Activated naive CD8-positive, alpha-beta T cell treated with anti-CD3 and anti-CD28 coated beads for 36 hours (primary cell): Measurements from ENCODE around the gene CRBN. TPM values are rescaled to one million over a fixed set of nuclear protein-coding genes. Genes with fewer than 3 reads are reported as not detected.

ENCODE experiments used
- DNase-seq: peaks from one replicate; pipeline ENCODE4 v3.0.0; 2021
- H3K27ac Mint-ChIP-seq: one replicate; pipeline ENCODE4 v1.8.0; 2022; ENCODE audit warnings: mild to moderate bottlenecking, moderate library complexity, mixed read lengths
- H3K27me3 Mint-ChIP-seq: one replicate; pipeline ENCODE4 v1.8.0; 2022; ENCODE audit warnings: mild to moderate bottlenecking, mixed read lengths
- H3K36me3 Mint-ChIP-seq: one replicate; pipeline ENCODE4 v1.8.0; 2021; ENCODE audit warnings: mild to moderate bottlenecking, mixed read lengths
- H3K4me1 Mint-ChIP-seq: one replicate; pipeline ENCODE4 v1.8.0; 2021; ENCODE audit warnings: mixed read lengths
- H3K4me3 Mint-ChIP-seq: one replicate; pipeline ENCODE4 v1.8.0; 2022; ENCODE audit warnings: mild to moderate bottlenecking, moderate library complexity, mixed read lengths
- H3K9me3 Mint-ChIP-seq: one replicate; pipeline ENCODE4 v1.8.0; 2022; ENCODE audit warnings: mixed read lengths
- total RNA-seq, 2 experiments: library from RNA; stranded (reverse); gene quantifications; one replicate each; pipeline ENCODE4 v1.2.3, GENCODE V29; 2021

The CRBN gene
- total RNA-seq, 2 experiments from 2014 or later, result 37.7 to 43.6 TPM

GRCh38 chr3:3109407-3110298 is 69.8 kb downstream of the CRBN start:
- H3K27ac Mint-ChIP-seq, result no peak overlapping the region
- H3K36me3 Mint-ChIP-seq, result no peaks in the 10 kb centered on the region
- no peak for DNase-seq
- no peak overlapping the region for H3K4me3 Mint-ChIP-seq
- H3K9me3 Mint-ChIP-seq, result no peaks in the 10 kb centered on the region
- H3K27me3 Mint-ChIP-seq, result peaks cover 17% of the 10 kb centered on the region
- H3K4me1 Mint-ChIP-seq, result peaks cover 4% of the 10 kb centered on the region

- H3K4me1 Mint-ChIP-seq, result peaks cover 4% of the 10 kb centered on the region
- no peaks in the 10 kb centered on the region for H3K36me3 Mint-ChIP-seq
- H3K27ac Mint-ChIP-seq, result no peak overlapping the region
- H3K27me3 Mint-ChIP-seq, result peaks cover 17% of the 10 kb centered on the region
- no peak for DNase-seq
- H3K9me3 Mint-ChIP-seq, result no peaks in the 10 kb centered on the region
- H3K4me3 Mint-ChIP-seq, result no peak overlapping the region
Measured at GRCh38 chr3:3107858-3108257, 71.6 kb downstream of the CRBN start.

GRCh38 chr3:3107181-3107580 is 72.3 kb downstream of the CRBN start:
- Mint-ChIP-seq H3K4me3 (no peak overlapping the region), H3K9me3 (no peaks in the 10 kb centered on the region), H3K27ac (no peak overlapping the region), H3K36me3 (no peaks in the 10 kb centered on the region), H3K4me1 (peaks cover 4% of the 10 kb centered on the region), H3K27me3 (peaks cover 17% of the 10 kb centered on the region)
- no peak for DNase-seq

GRCh38 chr3:3105815-3106214 is 73.7 kb downstream of the CRBN start:
- H3K9me3 Mint-ChIP-seq, result no peaks in the 10 kb centered on the region
- H3K27ac Mint-ChIP-seq, result no peak overlapping the region
- H3K36me3 Mint-ChIP-seq, result no peaks in the 10 kb centered on the region
- DNase-seq, result no peak
- peaks cover 14% of the 10 kb centered on the region for H3K27me3 Mint-ChIP-seq
- H3K4me1 Mint-ChIP-seq, result peaks cover 4% of the 10 kb centered on the region
- H3K4me3 Mint-ChIP-seq, result no peak overlapping the region

GRCh38 chr3:3105246-3105645 is 74.2 kb downstream of the CRBN start:
- Mint-ChIP-seq H3K4me1 (peaks cover 4% of the 10 kb centered on the region), H3K9me3 (no peaks in the 10 kb centered on the region), H3K36me3 (no peaks in the 10 kb centered on the region), H3K27ac (no peak overlapping the region), H3K4me3 (no peak overlapping the region), H3K27me3 (peaks cover 11% of the 10 kb centered on the region)
- no peak for DNase-seq

- DNase-seq, result no peak
- no peaks in the 10 kb centered on the region for H3K36me3 Mint-ChIP-seq
- H3K27ac Mint-ChIP-seq, result no peak overlapping the region
- no peaks in the 10 kb centered on the region for H3K9me3 Mint-ChIP-seq
- no peak overlapping the region for H3K4me3 Mint-ChIP-seq
- peaks cover 11% of the 10 kb centered on the region for H3K27me3 Mint-ChIP-seq
- no peaks in the 10 kb centered on the region for H3K4me1 Mint-ChIP-seq
Measured at GRCh38 chr3:3102751-3103150, 76.7 kb downstream of the CRBN start.

- Mint-ChIP-seq H3K4me1 (no peaks in the 10 kb centered on the region), H3K27me3 (peaks cover 4% of the 10 kb centered on the region), H3K27ac (no peak overlapping the region), H3K4me3 (no peak overlapping the region), H3K36me3 (no peaks in the 10 kb centered on the region), H3K9me3 (no peaks in the 10 kb centered on the region)
- DNase-seq, result no peak
Measured at GRCh38 chr3:3101660-3102458, 77.6 kb downstream of the CRBN start.

Other genes with a start within 250 kb of the CRBN start
- not detected for gene IL5RA, start 69.3 kb downstream of the CRBN start, total RNA-seq
- 10 to 100 TPM; 52.0 to 59.5 TPM for gene TRNT1, start 52.8 kb downstream of the CRBN start, total RNA-seq